Measurements from ENCODE around the gene BHLHA9.
A peak's percentile ranks its signal among the peaks of the same experiment; 100 is the strongest.

Gene BHLHA9

GRCh38 chr17:1255041-1255440 lies 15.2 kb upstream of the BHLHA9 start:
- no peak for DNase-seq (ENCODE audit: low read depth in 2 of 2)

DNA sequence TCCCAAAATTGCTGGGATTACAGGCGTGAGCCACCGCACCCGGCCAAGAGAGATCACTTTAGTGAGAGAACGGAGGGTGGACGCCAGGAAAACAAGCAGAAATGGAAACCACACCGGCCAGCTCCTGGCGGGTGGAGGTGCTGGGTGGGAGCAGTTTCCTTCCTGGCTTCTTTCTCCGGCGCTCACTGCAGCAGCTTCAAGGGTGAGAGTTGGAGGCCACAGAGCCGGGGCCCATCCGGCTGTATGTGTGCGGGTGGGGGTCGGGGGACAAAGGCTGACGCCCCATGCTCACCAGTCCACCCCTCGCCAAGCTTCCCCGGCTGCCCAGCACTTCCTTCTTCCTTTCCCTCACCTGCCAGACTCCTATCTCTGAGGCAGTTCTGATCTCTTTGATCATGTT lies 13.5 kb upstream of the BHLHA9 start:
- no peak for DNase-seq (ENCODE audit: low read depth in 2 of 2)

GRCh38 chr17:1260086-1260769 lies 10.0 kb upstream of the BHLHA9 start:
- DNase-seq (ENCODE audit: low read depth in 2 of 2), result no peak

DNA sequence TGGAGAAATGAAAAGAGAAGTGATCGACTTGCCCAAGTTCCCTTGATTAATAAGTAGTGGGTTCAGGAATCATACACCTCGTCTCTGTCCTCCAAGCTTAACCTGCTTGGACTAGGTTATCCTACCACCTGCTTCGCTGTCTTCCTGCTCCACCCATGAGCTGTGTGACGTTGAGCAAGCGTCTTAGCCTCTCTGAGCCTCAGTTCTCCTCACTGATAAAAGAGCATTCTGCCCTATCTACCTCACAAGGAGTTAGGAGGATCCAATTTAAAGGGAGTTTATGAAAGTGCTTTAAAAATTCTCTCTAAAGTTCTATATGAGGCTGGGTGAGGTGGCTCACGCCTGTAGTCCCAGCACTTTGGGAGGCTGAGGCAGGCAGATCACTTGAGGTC lies 9.5 kb upstream of the BHLHA9 start:
- DNase-seq (ENCODE audit: low read depth in 2 of 2), result no peak

GRCh38 chr17:1264196-1264595 lies 6.0 kb upstream of the BHLHA9 start:
- DNase-seq (ENCODE audit: low read depth in 2 of 2), result no peak

GRCh38 chr17:1267471-1267943 lies 2.7 kb upstream of the BHLHA9 start:
- no peak for DNase-seq (ENCODE audit: low read depth in 2 of 2)

DNA sequence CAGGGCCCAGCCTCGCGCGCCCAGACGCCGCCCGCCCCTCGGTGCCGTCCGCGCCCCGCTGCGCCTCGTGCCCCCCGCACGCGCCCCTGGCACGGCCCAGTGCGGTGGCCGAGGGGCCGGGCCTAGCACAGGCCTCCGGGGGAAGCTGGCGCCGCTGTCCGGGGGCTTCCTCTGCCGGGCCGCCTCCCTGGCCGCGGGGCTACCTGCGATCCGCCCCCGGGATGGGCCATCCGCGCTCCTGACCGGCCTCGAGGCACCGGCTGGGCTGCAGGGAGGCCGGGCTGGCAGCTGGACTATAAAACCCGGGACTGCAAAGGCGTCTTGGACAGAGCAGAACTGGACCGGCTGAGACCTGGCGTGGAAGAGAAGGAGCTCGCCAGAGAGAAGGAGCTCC lies 783 bp downstream of the BHLHA9 start:
- no peak for DNase-seq (ENCODE audit: low read depth in 2 of 2)

DNA sequence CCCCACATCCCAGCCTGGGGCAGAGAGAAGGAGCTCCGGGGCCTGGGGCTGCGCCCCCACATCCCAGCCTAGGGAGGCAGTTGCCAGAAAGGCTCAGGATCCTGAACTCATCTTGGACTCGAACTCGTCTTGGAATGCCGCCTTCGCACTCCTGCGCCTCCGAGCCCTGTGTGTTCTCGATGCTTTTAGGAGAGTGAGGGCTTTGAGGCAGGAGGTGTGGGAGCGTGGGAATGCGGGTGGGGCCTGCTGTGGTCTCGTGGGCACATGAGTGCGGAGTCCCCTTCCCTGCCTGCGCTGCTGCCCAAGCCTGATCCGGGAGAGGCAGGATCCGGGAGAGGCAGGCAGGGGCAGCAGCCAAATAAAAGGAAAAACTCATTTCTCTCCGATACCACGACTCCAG lies 1.2 kb downstream of the BHLHA9 start:
- DNase-seq (ENCODE audit: low read depth in 2 of 2), result no peak

- no peak for DNase-seq (ENCODE audit: low read depth in 2 of 2)
Observed at GRCh38 chr17:1272701-1273100, 2.5 kb downstream of the BHLHA9 start.

DNA sequence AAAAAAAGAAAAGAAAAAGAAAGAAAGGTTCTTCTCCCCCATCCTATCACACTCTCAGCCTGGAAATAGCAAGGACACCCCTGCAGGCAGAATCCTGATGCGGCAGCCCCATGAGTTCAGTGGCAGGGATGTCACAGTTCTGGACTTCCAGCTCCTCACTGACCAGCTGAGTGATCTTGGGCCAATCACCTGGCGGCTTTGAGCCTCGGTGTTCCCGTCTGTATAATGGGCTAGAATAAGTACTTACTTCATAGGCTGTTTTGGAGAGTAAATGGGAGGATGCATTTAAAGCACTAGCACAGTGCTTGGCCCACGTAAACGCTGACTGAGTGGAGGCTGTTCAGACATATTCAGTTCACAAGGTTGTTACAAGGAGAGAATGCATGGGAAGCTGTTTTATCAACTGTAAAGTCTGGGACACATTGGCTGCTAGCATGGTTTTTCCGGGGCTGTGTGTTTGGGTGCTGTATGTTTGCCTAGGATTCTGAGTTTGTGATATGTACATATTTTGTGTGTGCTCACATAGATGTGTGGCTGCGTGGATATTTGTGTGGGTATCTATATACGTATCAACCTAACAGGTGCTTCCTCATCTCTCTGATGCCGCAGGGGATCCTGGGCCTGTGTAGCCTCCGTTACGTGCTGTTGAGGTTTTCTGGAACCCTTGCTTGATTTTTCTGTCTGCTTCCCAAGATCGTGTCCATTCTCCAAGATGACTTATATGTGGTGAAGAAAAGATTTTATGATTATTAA lies 3.4 kb downstream of the BHLHA9 start:
- no peak for DNase-seq (ENCODE audit: low read depth in 2 of 2)

DNA sequence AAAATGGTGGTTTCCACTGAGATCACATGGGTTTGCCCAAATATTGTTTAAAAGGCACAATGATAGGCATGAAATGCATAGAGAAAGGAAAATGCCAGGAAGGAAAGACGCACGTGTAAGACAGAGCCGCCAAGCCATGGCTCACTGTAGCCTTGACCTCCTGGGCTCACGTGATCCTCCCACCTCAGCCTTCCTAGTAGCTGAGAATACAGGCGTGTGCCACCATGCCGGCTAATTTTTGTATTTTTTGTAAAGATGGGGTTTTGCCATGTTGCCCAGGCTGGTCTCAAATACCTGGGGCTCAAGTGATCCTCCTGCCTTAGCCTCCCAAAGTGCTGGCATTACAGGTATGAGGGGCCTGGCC lies 4.0 kb downstream of the BHLHA9 start:
- no peak for DNase-seq (ENCODE audit: low read depth in 2 of 2)

GRCh38 chr17:1275205-1275961 lies 5.1 kb downstream of the BHLHA9 start:
- no peak for DNase-seq (ENCODE audit: low read depth in 2 of 2)

DNA sequence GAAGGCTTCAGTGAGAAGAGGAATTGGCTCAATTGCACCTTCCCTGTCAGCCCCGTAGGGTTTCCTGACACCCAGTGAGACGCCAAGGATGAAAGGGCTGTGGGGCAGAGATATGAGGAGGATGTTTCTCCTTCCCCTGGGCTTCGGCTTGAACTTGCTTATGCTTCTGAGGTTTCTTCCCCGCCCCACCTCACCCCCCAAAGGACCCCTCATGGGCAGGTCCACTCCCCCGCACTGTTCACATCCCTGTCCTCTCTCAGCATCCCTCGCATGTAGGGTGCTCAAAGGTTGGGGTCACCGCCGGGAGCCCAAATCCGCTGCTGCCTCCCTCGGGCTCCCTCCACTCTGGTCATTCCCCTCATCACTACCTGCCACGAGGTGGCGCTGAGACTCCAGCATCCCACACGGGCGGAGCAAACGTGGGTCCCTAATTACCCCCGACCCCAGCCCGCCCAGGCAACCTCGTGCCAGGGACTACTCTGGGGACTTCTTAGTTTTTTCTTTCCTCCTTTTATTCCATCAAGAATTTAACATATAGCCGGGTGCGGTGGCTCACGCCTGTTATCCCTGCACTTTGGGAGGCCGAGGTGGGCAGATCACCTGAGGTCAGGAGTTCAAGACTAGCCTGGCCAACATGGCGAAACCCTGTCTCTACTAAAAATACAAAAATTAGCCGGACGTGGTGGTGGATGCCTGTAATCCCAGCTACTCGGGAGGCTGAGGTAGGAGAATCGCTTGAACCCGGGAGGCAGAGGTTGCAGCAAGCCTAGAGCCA lies 5.9 kb downstream of the BHLHA9 start:
- DNase-seq (ENCODE audit: low read depth in 2 of 2), result peak; percentile 37 to 60

- DNase-seq (ENCODE audit: low read depth in 2 of 2), result no peak
Observed at GRCh38 chr17:1280652-1281051, 10.4 kb downstream of the BHLHA9 start.

DNA sequence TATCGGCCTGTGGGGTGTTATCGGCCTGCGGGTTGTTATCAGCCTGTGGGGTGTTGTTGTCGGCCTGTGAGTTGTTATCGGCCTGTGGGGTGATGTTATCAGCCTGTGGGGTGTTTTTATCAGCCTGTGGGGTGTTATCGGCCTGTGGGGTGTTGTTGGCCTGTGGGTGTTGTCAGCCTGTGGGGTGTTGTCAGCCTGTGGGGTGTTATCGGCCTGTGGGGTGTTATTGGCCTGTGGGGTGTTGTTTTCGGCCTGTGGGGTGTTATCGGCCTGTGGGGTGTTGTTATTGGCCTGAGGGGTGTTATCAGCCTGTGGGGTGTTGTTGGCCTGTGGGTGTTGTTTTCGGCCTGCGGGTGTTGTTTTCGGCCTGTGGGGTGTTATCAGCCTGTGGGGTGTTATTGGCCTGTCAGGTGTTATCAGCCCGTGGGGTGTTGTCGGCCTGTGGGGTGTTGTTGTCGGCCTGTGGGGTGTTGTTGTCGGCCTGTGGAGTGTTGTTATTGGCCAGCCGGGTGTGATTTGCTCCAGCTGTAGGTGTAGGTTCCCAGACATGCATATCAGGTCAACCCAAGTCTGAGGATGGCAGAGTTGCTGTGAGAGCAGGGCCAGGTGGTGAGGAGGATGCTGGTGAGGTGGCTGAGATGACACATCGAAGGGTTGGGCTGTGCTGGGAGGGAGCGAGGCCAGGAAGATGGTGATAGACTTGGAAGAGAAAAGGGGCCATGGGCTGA lies 16.3 kb downstream of the BHLHA9 start:
- no peak for DNase-seq (ENCODE audit: low read depth in 2 of 2)

GRCh38 chr17:1289695-1290094 lies 19.5 kb downstream of the BHLHA9 start:
- DNase-seq (ENCODE audit: low read depth in 2 of 2), result no peak

GRCh38 chr17:1290676-1291075 lies 20.4 kb downstream of the BHLHA9 start:
- DNase-seq (ENCODE audit: low read depth in 2 of 2), result no peak

DNA sequence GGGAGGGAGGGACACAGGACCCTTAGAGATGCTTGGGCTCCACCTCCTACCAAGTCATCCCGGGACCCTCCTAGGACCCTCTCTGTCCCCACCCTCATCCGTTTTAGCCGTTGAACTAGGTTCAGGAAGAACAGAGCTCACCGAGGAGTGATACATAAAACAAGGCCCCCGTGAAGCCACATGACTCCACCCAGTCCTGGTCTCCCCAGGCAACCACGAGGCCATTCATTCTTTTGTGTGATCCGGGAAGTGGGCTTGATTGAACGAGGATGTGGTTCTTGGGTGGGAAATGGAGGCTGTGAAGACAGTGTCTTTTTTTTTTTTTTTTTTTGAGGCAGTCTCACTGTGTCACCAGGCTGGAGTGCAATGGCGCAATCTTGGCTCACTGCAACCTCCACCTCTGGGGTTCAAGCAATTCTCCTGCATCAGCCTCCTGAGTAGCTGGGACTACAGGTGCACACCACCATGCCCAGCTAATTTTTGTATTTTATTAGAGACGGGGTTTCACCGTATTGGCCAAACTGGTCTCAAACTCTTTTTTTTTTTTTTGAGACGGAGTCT lies 24.0 kb downstream of the BHLHA9 start:
- DNase-seq (ENCODE audit: low read depth in 2 of 2), result peak; percentile 21 to 29

- peak; percentile 10 to 28 for DNase-seq (ENCODE audit: low read depth in 2 of 2)
Observed at GRCh38 chr17:1298606-1299005, 28.4 kb downstream of the BHLHA9 start.

GRCh38 chr17:1299552-1300370 lies 29.5 kb downstream of the BHLHA9 start:
- DNase-seq (ENCODE audit: low read depth in 2 of 2), result no peak

Measured in stimulated activated CD4-positive, alpha-beta T cell treated with anti-CD3 and anti-CD28 coated beads, Interleukin-12 subunit alpha, Interleukin-12 subunit beta, amount 100 ng/mL, for 24 hours (primary cell).